ENCODE data around the gene SERPINA1.
"Not testable (repeated sequence)": the region's sequence is repeated elsewhere in the genome, so short reads cannot be mapped to it uniquely, and the experiment has no call there.

Gene SERPINA1

DNA sequence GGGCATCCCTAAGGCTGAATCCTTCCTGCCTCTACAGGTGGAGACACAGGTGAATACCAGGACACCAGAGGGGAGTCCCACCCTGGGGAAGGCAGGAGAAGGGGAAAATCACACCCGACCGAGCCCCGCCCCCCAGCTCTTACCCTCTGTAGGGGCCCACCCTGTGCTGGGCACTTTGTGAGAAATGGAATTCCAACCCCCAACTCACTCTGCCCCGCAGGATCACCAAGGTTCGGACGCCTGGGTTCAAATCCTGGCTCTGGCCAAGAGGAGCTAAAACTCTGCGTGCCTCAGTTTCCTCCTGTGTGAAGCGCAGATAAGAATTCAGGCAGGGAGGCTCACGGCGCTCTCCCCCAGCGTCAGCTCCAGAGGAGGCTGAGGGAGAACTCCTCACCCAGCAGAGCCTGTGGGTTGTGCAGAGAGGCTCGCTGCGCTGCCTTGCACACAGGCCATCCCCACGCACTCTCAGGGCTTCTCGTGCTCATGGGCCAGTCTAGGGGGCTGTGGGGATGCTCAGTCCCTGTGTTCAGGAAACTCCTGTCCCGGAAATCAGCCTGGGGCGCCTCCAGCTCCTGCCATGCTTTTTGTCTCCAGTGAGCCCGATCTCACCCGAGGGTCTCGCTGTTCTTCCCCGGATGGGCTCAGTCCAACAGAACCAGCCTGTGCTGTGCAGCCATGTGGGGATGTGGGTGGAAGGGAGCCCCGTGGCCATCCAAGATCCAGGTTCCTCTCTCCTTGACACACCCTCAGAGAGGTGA lies 18.5 kb downstream of the SERPINA1 start:
- not testable (repeated sequence) for DNase-seq (ENCODE audit: low read depth)

GRCh38 chr14:94368956-94369355 lies 19.4 kb downstream of the SERPINA1 start:
- DNase-seq (ENCODE audit: low read depth) = no peak

GRCh38 chr14:94368243-94368590 lies 20.2 kb downstream of the SERPINA1 start:
- DNase-seq (ENCODE audit: low read depth) = no peak

GRCh38 chr14:94367347-94368242 lies 20.8 kb downstream of the SERPINA1 start:
- no peak for DNase-seq (ENCODE audit: low read depth)

GRCh38 chr14:94366146-94366915 lies 22.1 kb downstream of the SERPINA1 start, which contains the start of gene SERPINA2:
Gene SERPINA2 (minus strand): TSS chr14:94366698.
- no peak for DNase-seq (ENCODE audit: low read depth)

- DNase-seq (ENCODE audit: low read depth) = no peak
These were observed 22.8 kb downstream of the SERPINA1 start for GRCh38 chr14:94365624-94366023.

DNA sequence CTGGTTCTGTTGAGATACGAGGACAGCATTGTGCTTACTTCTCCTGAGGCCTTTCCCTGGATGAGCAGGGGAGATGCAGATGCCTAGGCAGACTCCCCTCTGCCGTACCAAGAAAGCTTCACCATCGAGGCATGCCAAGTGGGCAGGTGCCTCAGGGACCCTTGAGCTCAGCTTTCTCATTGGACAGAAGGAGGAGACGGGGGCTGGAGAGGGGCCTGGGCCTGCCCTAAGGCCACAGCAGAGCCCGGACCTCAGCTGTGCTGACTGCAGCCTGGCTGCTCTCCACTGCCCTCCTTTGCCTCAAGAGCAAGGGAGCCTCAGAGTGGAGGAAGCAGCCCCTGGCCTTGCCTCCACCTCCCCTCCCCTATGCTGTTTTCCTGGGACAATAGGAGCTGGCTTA lies 23.4 kb downstream of the SERPINA1 start:
- DNase-seq (ENCODE audit: low read depth) = no peak

- no peak for DNase-seq (ENCODE audit: low read depth)
These were observed 24.4 kb downstream of the SERPINA1 start for GRCh38 chr14:94364037-94364436.

GRCh38 chr14:94363151-94363624 lies 25.2 kb downstream of the SERPINA1 start:
- DNase-seq (ENCODE audit: low read depth) = no peak

GRCh38 chr14:94362614-94363133 lies 25.7 kb downstream of the SERPINA1 start:
- DNase-seq (ENCODE audit: low read depth) = no peak

GRCh38 chr14:94361682-94362081 lies 26.7 kb downstream of the SERPINA1 start:
- no peak for DNase-seq (ENCODE audit: low read depth)

GRCh38 chr14:94360945-94361565 lies 27.3 kb downstream of the SERPINA1 start:
- no peak for DNase-seq (ENCODE audit: low read depth)

GRCh38 chr14:94357166-94357565 lies 31.2 kb downstream of the SERPINA1 start:
- DNase-seq (ENCODE audit: low read depth) = no peak

DNA sequence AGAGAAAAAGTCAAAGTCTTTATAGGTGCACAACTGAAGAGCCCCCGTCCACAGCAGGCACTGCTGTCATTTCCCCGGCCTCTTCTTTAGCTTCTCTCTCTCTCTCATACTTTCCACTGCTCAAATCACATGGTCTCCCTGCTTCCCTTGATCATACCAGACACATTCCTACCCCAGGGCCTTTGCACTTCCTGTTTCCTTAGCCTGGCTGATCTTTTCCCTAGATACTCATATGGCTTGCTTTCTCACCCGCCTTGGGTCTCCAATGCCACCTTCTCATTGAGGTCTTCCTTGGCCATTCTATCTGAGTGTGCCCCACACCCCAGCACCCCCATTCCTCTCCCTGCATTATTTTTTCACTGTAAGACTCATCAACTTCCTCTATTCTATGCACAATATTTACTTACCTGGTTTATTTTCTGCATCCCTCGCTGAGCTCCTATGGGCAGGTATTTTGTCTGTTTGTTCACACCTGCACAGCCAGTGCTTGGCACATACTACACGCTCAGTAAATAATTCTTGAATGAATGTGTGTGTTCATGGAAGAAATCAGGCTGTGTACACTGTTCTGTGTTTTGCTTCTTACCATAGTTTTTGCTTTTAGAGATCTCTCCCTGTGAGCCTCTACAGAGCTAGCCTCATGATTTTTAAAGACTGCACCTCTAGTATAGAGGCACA lies 31.9 kb downstream of the SERPINA1 start:
- no peak for DNase-seq (ENCODE audit: low read depth)

- DNase-seq (ENCODE audit: low read depth) = no peak
These were observed 33.1 kb downstream of the SERPINA1 start for GRCh38 chr14:94355191-94355794.

DNA sequence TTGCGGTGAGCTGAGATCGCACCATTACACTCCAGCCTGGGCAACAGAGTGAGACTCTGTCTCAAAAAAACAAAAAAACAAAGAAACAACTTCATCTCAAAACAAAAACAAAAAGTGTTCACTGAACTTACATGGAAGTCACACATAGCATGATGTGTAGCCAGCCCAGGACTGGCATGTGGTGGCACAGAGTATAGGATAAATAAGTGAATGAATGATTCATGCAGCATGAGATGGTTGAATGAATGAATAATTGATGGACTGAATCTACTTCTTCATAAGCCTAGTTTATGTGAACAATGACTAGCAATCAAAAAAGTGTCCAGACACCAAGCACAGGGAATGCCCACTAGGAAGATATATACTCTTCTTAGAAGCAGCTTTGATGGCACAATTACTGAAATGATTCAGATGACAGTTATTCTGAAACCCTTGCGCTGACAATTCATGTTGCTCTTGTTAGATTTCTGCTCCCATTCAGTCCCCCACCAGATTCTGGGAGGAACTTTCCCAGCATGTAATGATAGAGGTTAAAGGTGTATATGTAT lies 33.7 kb downstream of the SERPINA1 start:
- no peak for DNase-seq (ENCODE audit: low read depth)

DNA sequence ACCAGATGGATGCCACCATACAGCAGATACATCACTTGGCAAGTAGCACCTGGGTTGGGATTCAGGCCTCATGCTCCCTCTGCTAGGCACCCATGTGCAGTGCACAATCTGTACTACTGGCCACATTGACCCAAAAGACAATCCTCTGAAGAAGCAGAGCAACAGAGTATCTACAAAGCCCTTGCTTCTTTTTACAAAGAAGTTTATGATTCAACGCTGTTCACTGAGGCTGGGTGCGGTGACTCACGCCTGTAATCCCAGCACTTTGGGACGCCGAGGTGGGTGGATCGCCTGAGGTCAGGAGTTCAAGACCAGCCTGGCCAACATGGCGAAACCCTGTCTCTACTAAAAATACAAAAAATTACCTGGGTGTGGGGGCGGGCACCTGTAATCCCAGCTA lies 34.2 kb downstream of the SERPINA1 start:
- DNase-seq (ENCODE audit: low read depth) = not testable (repeated sequence)

- no peak for DNase-seq (ENCODE audit: low read depth)
These were observed 39.1 kb downstream of the SERPINA1 start for GRCh38 chr14:94349276-94349675.

DNA sequence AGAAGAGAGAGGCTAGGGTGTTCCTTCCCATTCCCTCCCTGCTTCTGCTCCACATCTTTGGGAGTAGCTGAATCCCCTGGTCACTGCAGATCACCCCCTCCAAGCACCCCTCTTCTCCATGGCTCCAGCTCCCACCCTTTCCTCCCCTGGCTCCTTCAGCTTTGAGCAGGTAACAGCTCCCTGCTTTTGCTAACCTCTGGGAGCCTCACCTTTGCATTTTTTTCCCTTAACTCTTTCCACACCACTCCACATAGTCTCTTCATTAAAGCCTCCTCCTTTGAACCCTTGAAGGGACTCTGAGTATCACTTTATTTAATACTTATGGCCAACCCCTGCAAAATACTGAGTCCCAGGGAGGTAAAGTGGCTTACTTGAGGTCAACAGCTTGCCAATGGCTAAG lies 39.6 kb downstream of the SERPINA1 start:
- DNase-seq (ENCODE audit: low read depth) = no peak

GRCh38 chr14:94346841-94347240 lies 41.6 kb downstream of the SERPINA1 start:
- DNase-seq (ENCODE audit: low read depth) = no peak
